Liver (tissue), 9 donors: ENCODE data around the gene PSMB8. TPM values are rescaled to one million over a fixed set of nuclear protein-coding genes. Genes with fewer than 3 reads are reported as not detected.

Experiments
- DNase-seq: peaks from one replicate; pipeline ENCODE4 v3.0.0-alpha.2; 2017; ENCODE audit warnings: low spot score
- H3K27ac ChIP-seq, 2 donors: one replicate each; pipeline ENCODE4 v1.7.0; 2013; ENCODE audit warnings: inconsistent platforms in 2 of 2, low read length in 2 of 2, control low read depth in 1 of 2, low read depth in 1 of 2, mild to moderate bottlenecking in 1 of 2
- H3K27me3 ChIP-seq, 4 donors: one replicate each; pipeline versions ENCODE4 v1.6.1 to v1.7.0; 2013; ENCODE audit warnings: low read length in 3 of 4, inconsistent platforms in 1 of 4, mild to moderate bottlenecking in 1 of 4, moderate library complexity in 1 of 4; ENCODE audit not compliant: control insufficient read depth in 4 of 4, insufficient read depth in 4 of 4
- H3K36me3 ChIP-seq, 4 donors: one replicate each; pipeline versions ENCODE4 v1.6.1 to v1.7.0; 2013; ENCODE audit warnings: low read length in 3 of 4, mild to moderate bottlenecking in 3 of 4, low read depth in 1 of 4, moderate library complexity in 1 of 4; ENCODE audit not compliant: control insufficient read depth in 4 of 4, insufficient read depth in 3 of 4
- H3K4me1 ChIP-seq, 4 donors: one replicate each; pipeline versions ENCODE4 v1.6.1 to v1.7.0; 2013; ENCODE audit warnings: low read length in 3 of 4, mild to moderate bottlenecking in 3 of 4, moderate library complexity in 1 of 4; ENCODE audit not compliant: control insufficient read depth in 4 of 4, insufficient read depth in 4 of 4
- H3K4me3 ChIP-seq, 3 donors: one replicate each; pipeline versions ENCODE4 v1.6.1 to v1.7.0; 2013; ENCODE audit warnings: low read length in 3 of 3, control low read depth in 1 of 3, low read depth in 1 of 3, mild to moderate bottlenecking in 1 of 3
- H3K9ac ChIP-seq, 2 donors: one replicate each; pipeline ENCODE4 v1.7.0; 2013; ENCODE audit warnings: low read length in 2 of 2, mild to moderate bottlenecking in 2 of 2, moderate library complexity in 2 of 2, control low read depth in 1 of 2, low read depth in 1 of 2
- H3K9me3 ChIP-seq, 4 donors: one replicate each; pipeline versions ENCODE4 v1.6.1 to v1.7.0; 2013; ENCODE audit warnings: low read length in 3 of 4; ENCODE audit not compliant: control insufficient read depth in 4 of 4
- ATF3 ChIP-seq: IDR thresholded peaks from 2 replicates; pipeline ENCODE4 v1.6.1; 2016; ENCODE audit warnings: antibody characterized with exemption
- CTCF ChIP-seq: fragments of 150-350 bp; IDR thresholded peaks from 2 replicates; pipeline ENCODE4 v1.5.1; 2017; ENCODE audit warnings: improper control_type of control experiment, low read depth, low read length; ENCODE audit not compliant: missing input control
- EGR1 ChIP-seq, 2 donors: IDR thresholded peaks; 2 replicates each; pipeline ENCODE4 v1.6.1; 2016 to 2018; ENCODE audit warnings: antibody characterized with exemption in 2 of 2, low read depth in 2 of 2
- FOXA1 ChIP-seq: IDR thresholded peaks from 2 replicates; pipeline ENCODE4 v1.6.1; 2016; ENCODE audit warnings: antibody characterized with exemption
- FOXA2 ChIP-seq: IDR thresholded peaks from 2 replicates; pipeline ENCODE4 v1.6.1; 2016; ENCODE audit warnings: antibody characterized with exemption
- GABPA ChIP-seq, 2 donors: IDR thresholded peaks in 1 of 2; conservative IDR thresholded peaks in 1 of 2; 2 replicates each; pipeline ENCODE4 v1.6.1; 2016; ENCODE audit warnings: antibody characterized with exemption in 2 of 2, mild to moderate bottlenecking in 1 of 2, moderate library complexity in 1 of 2
- HNF4A ChIP-seq, 2 donors: conservative IDR thresholded peaks; 2 replicates each; pipeline ENCODE4 v1.6.1; 2016; ENCODE audit warnings: antibody characterized with exemption in 2 of 2, mild to moderate bottlenecking in 2 of 2
- HNF4G ChIP-seq: IDR thresholded peaks from 2 replicates; pipeline ENCODE4 v1.6.1; 2016; ENCODE audit warnings: antibody characterized with exemption
- JUND ChIP-seq, 2 donors: IDR thresholded peaks; 2 replicates each; pipeline ENCODE4 v1.6.1; 2016; ENCODE audit warnings: antibody characterized with exemption in 2 of 2
- MAX ChIP-seq: IDR thresholded peaks from 2 replicates; pipeline ENCODE4 v1.6.1; 2016; ENCODE audit warnings: antibody characterized with exemption
- NR2F2 ChIP-seq: IDR thresholded peaks from 2 replicates; pipeline ENCODE4 v1.6.1; 2016; ENCODE audit warnings: antibody characterized with exemption
- RAD21 ChIP-seq, 2 donors: IDR thresholded peaks; 2 replicates each; pipeline ENCODE4 v1.6.1; 2016; ENCODE audit warnings: antibody characterized with exemption in 2 of 2, mild to moderate bottlenecking in 2 of 2
- RXRA ChIP-seq, 2 donors: IDR thresholded peaks; 2 replicates each; pipeline ENCODE4 v1.6.1; 2017 to 2018; ENCODE audit warnings: antibody characterized with exemption in 2 of 2, mild to moderate bottlenecking in 1 of 2
- SP1 ChIP-seq: IDR thresholded peaks from 2 replicates; pipeline ENCODE4 v1.6.1; 2018; ENCODE audit warnings: antibody characterized with exemption, mild to moderate bottlenecking
- TAF1 ChIP-seq: conservative IDR thresholded peaks from 2 replicates; pipeline ENCODE4 v1.6.1; 2016; ENCODE audit warnings: antibody characterized with exemption, mild to moderate bottlenecking
- YY1 ChIP-seq: IDR thresholded peaks from 2 replicates; pipeline ENCODE4 v1.6.1; 2016; ENCODE audit warnings: antibody characterized with exemption, mild to moderate bottlenecking
- ZBTB33 ChIP-seq: IDR thresholded peaks from 2 replicates; pipeline ENCODE4 v1.6.1; 2016; ENCODE audit warnings: antibody characterized with exemption
- WGBS: extraction: QIAGEN DNeasy Blood & Tissue Kit; methylation state at CpG from one replicate; pipeline ENCODE4 v1.1.7; 2013; 5-methylcytosine and 5-hydroxymethylcytosine counted together
- polyA plus RNA-seq, 2 donors: library from polyadenylated mRNA; stranded (reverse) in 1 of 2; unstranded in 1 of 2; fragments of 200-250 nt in 1 of 2; fragments of >200 nt in 1 of 2; fragmentation: Nextera tagmentation in 1 of 2; extraction: Ambion mirVana in 1 of 2; gene quantifications; one replicate each; pipeline versions ENCODE4 v1.2.1 to v1.2.3, GENCODE V29; 2013 to 2015
- total RNA-seq, 2 donors: library from RNA; depleted of rRNA; stranded (reverse); fragments of >200 nt; gene quantifications; one replicate each; pipeline ENCODE4 v1.2.3, GENCODE V29; 2014
- TF ChIP-seq, protein P1 (sequence below): IDR thresholded peaks from 2 replicates; pipeline ENCODE4 v1.6.1; 2016; ENCODE audit warnings: antibody characterized with exemption, mild to moderate bottlenecking
- donor health status: healthy.
- donor health status: healthy.
- donor health status: healthy.
- donor health status: healthy.
- donor health status: healthy.

PSMB8 gene
- total and polyA plus RNA-seq, 4 donors, result 19.9 to 75.1 (median 44.0) TPM

DNA sequence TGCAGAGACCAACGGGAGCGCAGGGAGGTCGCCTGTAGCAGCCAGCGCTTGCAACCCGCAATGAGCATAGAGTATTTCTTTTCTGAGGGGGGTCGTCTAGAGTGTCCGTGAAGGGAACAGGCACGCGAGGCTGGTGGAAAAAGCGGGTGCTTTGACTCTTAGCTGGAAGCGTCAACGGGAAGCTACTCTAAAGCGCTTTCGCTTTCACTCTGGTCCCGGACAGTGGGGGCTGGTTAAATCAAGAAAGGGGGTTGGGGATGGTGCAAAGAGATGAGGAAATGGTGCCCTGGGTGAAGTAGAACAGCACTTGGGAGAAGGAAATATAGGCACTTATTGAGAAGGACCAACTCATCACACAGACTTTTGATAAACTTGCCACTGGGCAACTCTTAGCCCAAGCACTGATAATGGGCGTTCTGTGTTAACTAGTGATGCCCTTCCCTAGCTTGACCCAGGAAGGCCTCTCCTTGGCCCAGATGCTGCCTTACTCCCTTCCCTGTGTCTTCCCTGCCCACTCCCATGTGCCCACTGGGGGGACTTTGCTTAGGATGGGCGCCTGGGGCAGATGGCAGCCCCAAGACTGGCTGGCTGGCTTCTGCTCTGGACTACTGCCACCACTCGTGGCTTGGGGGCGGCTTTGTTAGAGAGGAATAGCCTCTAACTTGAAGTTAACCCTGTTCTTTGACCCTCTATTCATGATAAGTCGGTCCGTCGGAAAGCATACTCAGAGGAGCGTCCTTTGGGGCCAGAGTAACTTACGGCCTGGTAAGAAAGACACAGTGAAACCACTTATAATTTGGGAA is 10.7 kb upstream of the PSMB8 start:
- Histone ChIP-seq H3K27me3 (no peaks in the 10 kb centered on the region), H3K36me3 (peaks cover 3 to 38% (median 34%) of the 10 kb centered on the region in 4 donors), H3K9ac (peak overlapping the region; percentile 79 to 86), H3K4me3 (peak overlapping the region; percentile 81 to 91 (median 88)), H3K4me1 (peaks cover 6 to 21% (median 14%) of the 10 kb centered on the region in 4 donors), H3K9me3 (no peaks in the 10 kb centered on the region), H3K27ac (peak overlapping the region; percentile 98 to 100)
- TF ChIP-seq SP1 (no peak), RXRA (IDR thresholded peaks at IDR 0.05) (peak in 1 of 2 donors; percentile 5)
- WGBS, result 13% methylated on average over 24 of the region's 24 CpGs
- no peak for DNase-seq

DNA sequence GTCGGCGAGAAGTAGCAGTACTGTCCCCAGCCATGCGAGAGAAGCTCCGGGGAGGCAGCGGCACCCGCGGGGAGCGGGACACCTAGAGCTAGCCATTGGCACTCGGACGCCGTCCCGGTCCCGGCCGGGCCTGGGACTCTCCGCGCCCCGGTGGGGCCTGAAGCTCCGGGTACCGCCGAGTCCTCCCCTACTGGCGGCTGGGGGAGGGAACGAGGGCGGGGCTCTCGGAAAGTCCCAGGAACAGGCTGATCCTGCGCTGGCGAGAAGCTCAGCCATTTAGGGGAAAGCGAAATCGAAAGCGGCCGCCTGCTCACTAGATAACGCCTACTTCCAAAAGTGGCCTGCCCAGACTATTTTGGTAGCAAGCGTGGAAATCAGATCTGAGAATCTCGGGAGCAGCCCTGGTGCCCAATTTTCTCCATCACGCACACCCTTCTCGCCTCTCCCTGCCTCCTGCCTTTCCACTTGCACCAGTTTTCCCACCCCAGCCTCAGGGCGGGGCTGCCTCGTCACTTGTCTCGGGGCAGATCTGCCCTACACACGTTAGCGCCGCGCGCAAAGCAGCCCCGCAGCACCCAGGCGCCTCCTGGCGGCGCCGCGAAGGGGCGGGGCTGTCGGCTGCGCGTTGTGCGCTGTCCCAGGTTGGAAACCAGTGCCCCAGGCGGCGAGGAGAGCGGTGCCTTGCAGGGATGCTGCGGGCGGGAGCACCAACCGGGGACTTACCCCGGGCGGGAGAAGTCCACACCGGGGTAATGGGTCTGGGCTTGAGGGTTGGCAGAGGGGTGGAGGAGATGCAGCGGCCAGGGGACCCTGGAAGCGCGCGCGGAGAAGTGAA is 9.9 kb upstream of the PSMB8 start, which contains the start of the genes PSMB9 and TAP1:
Gene PSMB9 (plus strand): TSS at position 652 of the 835 bp plus-strand sequence. CDS start 38 bp downstream, at position 690.
Gene TAP1 (minus strand): TSS at position 164 of the 835 bp plus-strand sequence. CDS start 68 bp downstream, at position 96.
- under 1% methylated on average over 68 of the region's 68 CpGs for WGBS
- Histone ChIP-seq H3K27ac (peak within 1 kb of the TSS; percentile 98 to 100), H3K9me3 (no peaks in the 10 kb centered on the region), H3K27me3 (no peaks in the 10 kb centered on the region), H3K4me1 (peaks cover 6 to 21% (median 14%) of the 10 kb centered on the region in 4 donors), H3K9ac (peak within 1 kb of the TSS; percentile 86 to 95), H3K4me3 (peak within 1 kb of the TSS; percentile 81 to 91 (median 88)), H3K36me3 (peaks cover 3 to 35% (median 29%) of the 10 kb centered on the region in 4 donors)
- DNase-seq, result peak; percentile 90
- TF ChIP-seq FOXA1 (no peak), YY1 (peak; percentile 94), RXRA (IDR thresholded peaks at IDR 0.05) (no peak), TAF1 (peak; percentile 73), SP1 (peak; percentile 67), GABPA (IDR thresholded peaks at IDR 0.05 in 1 of 2, conservative IDR thresholded peaks at IDR 0.05 in 1 of 2) (peak in 1 of 2 donors; percentile 47), HNF4G (no peak), CTCF (peak; percentile 79), ATF3 (no peak), EGR1 (IDR thresholded peaks at IDR 0.05; ENCODE audit: low read depth in 2 of 2) (no peak), RAD21 (IDR thresholded peaks at IDR 0.05) (peak; percentile 80 to 84), MAX (no peak), ZBTB33 (no peak), JUND (IDR thresholded peaks at IDR 0.05) (peak in 1 of 2 donors; percentile 13), FOXA2 (no peak), NR2F2 (no peak), HNF4A (conservative IDR thresholded peaks at IDR 0.05) (peak in 1 of 2 donors; percentile 4)
- TF ChIP-seq, protein P1, sequence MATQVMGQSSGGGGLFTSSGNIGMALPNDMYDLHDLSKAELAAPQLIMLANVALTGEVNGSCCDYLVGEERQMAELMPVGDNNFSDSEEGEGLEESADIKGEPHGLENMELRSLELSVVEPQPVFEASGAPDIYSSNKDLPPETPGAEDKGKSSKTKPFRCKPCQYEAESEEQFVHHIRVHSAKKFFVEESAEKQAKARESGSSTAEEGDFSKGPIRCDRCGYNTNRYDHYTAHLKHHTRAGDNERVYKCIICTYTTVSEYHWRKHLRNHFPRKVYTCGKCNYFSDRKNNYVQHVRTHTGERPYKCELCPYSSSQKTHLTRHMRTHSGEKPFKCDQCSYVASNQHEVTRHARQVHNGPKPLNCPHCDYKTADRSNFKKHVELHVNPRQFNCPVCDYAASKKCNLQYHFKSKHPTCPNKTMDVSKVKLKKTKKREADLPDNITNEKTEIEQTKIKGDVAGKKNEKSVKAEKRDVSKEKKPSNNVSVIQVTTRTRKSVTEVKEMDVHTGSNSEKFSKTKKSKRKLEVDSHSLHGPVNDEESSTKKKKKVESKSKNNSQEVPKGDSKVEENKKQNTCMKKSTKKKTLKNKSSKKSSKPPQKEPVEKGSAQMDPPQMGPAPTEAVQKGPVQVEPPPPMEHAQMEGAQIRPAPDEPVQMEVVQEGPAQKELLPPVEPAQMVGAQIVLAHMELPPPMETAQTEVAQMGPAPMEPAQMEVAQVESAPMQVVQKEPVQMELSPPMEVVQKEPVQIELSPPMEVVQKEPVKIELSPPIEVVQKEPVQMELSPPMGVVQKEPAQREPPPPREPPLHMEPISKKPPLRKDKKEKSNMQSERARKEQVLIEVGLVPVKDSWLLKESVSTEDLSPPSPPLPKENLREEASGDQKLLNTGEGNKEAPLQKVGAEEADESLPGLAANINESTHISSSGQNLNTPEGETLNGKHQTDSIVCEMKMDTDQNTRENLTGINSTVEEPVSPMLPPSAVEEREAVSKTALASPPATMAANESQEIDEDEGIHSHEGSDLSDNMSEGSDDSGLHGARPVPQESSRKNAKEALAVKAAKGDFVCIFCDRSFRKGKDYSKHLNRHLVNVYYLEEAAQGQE, result peak; percentile 71
